MM.1S (cell line): Measurements from ENCODE around the gene NDUFS6.

Experiments used
- DNase-seq: peaks from one replicate; pipeline ENCODE4 v3.0.0-alpha.2; 2015
- H2AFZ ChIP-seq: fragments of 300-600 bp; sonication (generic); 2 replicates; pipeline ENCODE4 v1.6.0; 2016; ENCODE audit warnings: antibody characterized with exemption, low read length
- H3F3A ChIP-seq: fragments of 300-600 bp; sonication (generic); 2 replicates; pipeline ENCODE4 v1.6.1; 2016; ENCODE audit warnings: mild to moderate bottlenecking, antibody characterized with exemption, low read length, moderate library complexity, mixed read lengths; ENCODE audit not compliant: insufficient read depth
- H3K27ac ChIP-seq: fragments of 300-600 bp; sonication (generic); 2 replicates; pipeline ENCODE4 v1.5.1; 2016; ENCODE audit warnings: mild to moderate bottlenecking, low read length
- H3K27me3 ChIP-seq: fragments of 300-600 bp; sonication (generic); replicated peaks from 2 replicates; pipeline ENCODE4 v1.6.0; 2016; ENCODE audit warnings: low read length; ENCODE audit not compliant: insufficient read depth
- H3K36me3 ChIP-seq: fragments of 300-600 bp; sonication (generic); replicated peaks from 2 replicates; pipeline ENCODE4 v1.6.1; 2016; ENCODE audit warnings: mild to moderate bottlenecking, low read length, mixed read lengths; ENCODE audit not compliant: insufficient read depth
- H3K4me1 ChIP-seq: fragments of 300-600 bp; sonication (generic); 2 replicates; pipeline ENCODE4 v1.6.1; 2016; ENCODE audit warnings: low read length, mixed read lengths
- H3K4me2 ChIP-seq: fragments of 300-600 bp; sonication (generic); 2 replicates; pipeline ENCODE4 v1.6.0; 2016; ENCODE audit warnings: low read depth, low read length
- H3K4me3 ChIP-seq: fragments of 300-600 bp; sonication (generic); 2 replicates; pipeline ENCODE4 v1.5.1; 2016; ENCODE audit warnings: low read length, mixed read lengths
- H3K79me2 ChIP-seq: fragments of 300-600 bp; sonication (generic); 2 replicates; pipeline ENCODE4 v1.6.1; 2016; ENCODE audit warnings: mixed run types, low read length, mixed read lengths
- H3K9ac ChIP-seq: fragments of 300-600 bp; sonication (generic); 2 replicates; pipeline ENCODE4 v1.6.1; 2016; ENCODE audit warnings: low read length, mixed read lengths
- H3K9me2 ChIP-seq: fragments of 300-600 bp; sonication (generic); replicated peaks from 2 replicates; pipeline ENCODE4 v1.6.1; 2016; ENCODE audit warnings: mild to moderate bottlenecking, low read length, mixed read lengths; ENCODE audit not compliant: insufficient read depth
- H3K9me3 ChIP-seq: fragments of 300-600 bp; sonication (generic); replicated peaks from 2 replicates; pipeline ENCODE4 v1.6.1; 2016; ENCODE audit warnings: mild to moderate bottlenecking, low read length, mixed read lengths; ENCODE audit not compliant: insufficient read depth
- H4K20me1 ChIP-seq: fragments of 300-600 bp; sonication (generic); 2 replicates; pipeline ENCODE4 v1.6.1; 2016; ENCODE audit warnings: mild to moderate bottlenecking, low read length, moderate library complexity, mixed read lengths; ENCODE audit not compliant: insufficient read depth
- CTCF ChIP-seq: fragments of 300-600 bp; sonication (generic); IDR thresholded peaks from 2 replicates; pipeline ENCODE4 v1.5.1; 2016; ENCODE audit warnings: antibody characterized with exemption, low read length, mixed read lengths
- EZH2 ChIP-seq: fragments of 300-600 bp; sonication (generic); optimal IDR thresholded peaks from 2 replicates; pipeline ENCODE3; 2017; ENCODE audit warnings: low read depth, mild to moderate bottlenecking, antibody characterized with exemption, low read length, mixed read lengths
- EZH2phosphoT487 ChIP-seq: fragments of 300-600 bp; sonication (generic); IDR thresholded peaks from 2 replicates; pipeline ENCODE4 v1.6.1; 2018; ENCODE audit warnings: antibody characterized with exemption, low read length

The NDUFS6 gene

GRCh38 chr5:1756481-1756880, 44.7 kb upstream of the NDUFS6 start:
- Histone ChIP-seq H3K4me2 (no peak overlapping the region), H3K36me3 (no peaks in the 10 kb centered on the region), H3K9me3 (no peaks in the 10 kb centered on the region), H3K4me1 (no peaks in the 10 kb centered on the region), H3K27me3 (peaks cover 55% of the 10 kb centered on the region), H3K9me2 (no peaks in the 10 kb centered on the region), H3K27ac (no peak overlapping the region), H3K9ac (no peak overlapping the region), H2AFZ (no peak overlapping the region), H3F3A (no peaks in the 10 kb centered on the region), H3K4me3 (no peak overlapping the region), H4K20me1 (no peaks in the 10 kb centered on the region), H3K79me2 (no peaks in the 10 kb centered on the region)
- TF ChIP-seq EZH2phosphoT487 (no peak), CTCF (no peak), EZH2 (no peak)
- no peak for DNase-seq

GRCh38 chr5:1757511-1757910, 43.7 kb upstream of the NDUFS6 start:
- H3K9me2 ChIP-seq, result no peaks in the 10 kb centered on the region
- no peak overlapping the region for H3K4me3 ChIP-seq
- no peaks in the 10 kb centered on the region for H3K36me3 ChIP-seq
- H3K79me2 ChIP-seq, result no peaks in the 10 kb centered on the region
- no peak overlapping the region for H3K9ac ChIP-seq
- no peaks in the 10 kb centered on the region for H3F3A ChIP-seq
- H3K4me2 ChIP-seq, result no peak overlapping the region
- H4K20me1 ChIP-seq, result no peaks in the 10 kb centered on the region
- no peaks in the 10 kb centered on the region for H3K9me3 ChIP-seq
- peaks cover 47% of the 10 kb centered on the region for H3K27me3 ChIP-seq
- H2AFZ ChIP-seq, result no peak overlapping the region
- TF ChIP-seq EZH2, result no peak
- TF ChIP-seq EZH2phosphoT487, result no peak
- TF ChIP-seq CTCF, result no peak
- no peak for DNase-seq
- H3K27ac ChIP-seq, result no peak overlapping the region
- no peaks in the 10 kb centered on the region for H3K4me1 ChIP-seq

GRCh38 chr5:1758574-1758973, 42.6 kb upstream of the NDUFS6 start:
- no peak for TF ChIP-seq EZH2
- TF ChIP-seq CTCF, result no peak
- no peak for TF ChIP-seq EZH2phosphoT487
- Histone ChIP-seq H2AFZ (no peak overlapping the region), H3K4me3 (no peak overlapping the region), H3K9me2 (no peaks in the 10 kb centered on the region), H4K20me1 (no peaks in the 10 kb centered on the region), H3K4me1 (no peaks in the 10 kb centered on the region), H3K27ac (no peak overlapping the region), H3K9ac (no peak overlapping the region), H3K27me3 (peaks cover 42% of the 10 kb centered on the region), H3K36me3 (no peaks in the 10 kb centered on the region), H3F3A (no peaks in the 10 kb centered on the region), H3K79me2 (no peaks in the 10 kb centered on the region), H3K9me3 (no peaks in the 10 kb centered on the region), H3K4me2 (no peak overlapping the region)
- DNase-seq, result no peak
